Glutamatergic neuron (in vitro differentiated cells): ENCODE results near the gene C1QTNF1. TPM values are rescaled to one million over a fixed set of nuclear protein-coding genes. Genes with fewer than 3 reads are reported as not detected.

Experiments used
- DNase-seq: peaks from one replicate; pipeline ENCODE4 v3.0.0; 2022
- H3K27ac Mint-ChIP-seq: one replicate; pipeline ENCODE4 v1.8.0; 2020; ENCODE audit warnings: mild to moderate bottlenecking, mixed read lengths, inconsistent platforms; ENCODE audit not compliant: unreplicated experiment
- H3K27me3 Mint-ChIP-seq: one replicate; pipeline ENCODE4 v1.8.0; 2020; ENCODE audit warnings: mild to moderate bottlenecking, moderate library complexity, mixed read lengths, inconsistent platforms; ENCODE audit not compliant: unreplicated experiment
- H3K36me3 Mint-ChIP-seq: one replicate; pipeline ENCODE4 v1.8.0; 2020; ENCODE audit warnings: mild to moderate bottlenecking, mixed read lengths, inconsistent platforms; ENCODE audit not compliant: unreplicated experiment
- H3K4me1 Mint-ChIP-seq: one replicate; pipeline ENCODE4 v1.8.0; 2020; ENCODE audit warnings: mild to moderate bottlenecking, low read depth, mixed read lengths, inconsistent platforms; ENCODE audit not compliant: unreplicated experiment
- H3K4me3 Mint-ChIP-seq: one replicate; pipeline ENCODE4 v1.8.0; 2020; ENCODE audit warnings: mild to moderate bottlenecking, mixed read lengths, inconsistent platforms; ENCODE audit not compliant: unreplicated experiment
- H3K9me3 Mint-ChIP-seq: one replicate; pipeline ENCODE4 v1.8.0; 2020; ENCODE audit warnings: mild to moderate bottlenecking, moderate library complexity, mixed read lengths, inconsistent platforms; ENCODE audit not compliant: unreplicated experiment
- total RNA-seq: library from RNA; stranded (reverse); fragmentation: NEBNext Ultra II Directional; extraction: Animal tissue kit (Norgen Biotek cat#: 25700); gene quantifications from one replicate; pipeline ENCODE4 v1.2.1, GENCODE V29; 2021; ENCODE audit not compliant: unreplicated experiment
- TF ChIP-seq, protein P1 (sequence below): fragments of 200-600 bp; sonication (generic); IDR thresholded peaks from one replicate; pipeline ENCODE4 v1.5.0; 2021; ENCODE audit not compliant: partially characterized antibody, unreplicated experiment

The C1QTNF1 gene
- total RNA-seq, 1 donor from 2014 or later: 0.15 TPM

GRCh38 chr17:79065105-79065670, 41.2 kb downstream of the C1QTNF1 start:
- Mint-ChIP-seq H3K9me3 (no peaks in the 10 kb centered on the region), H3K4me1 (no peaks in the 10 kb centered on the region), H3K36me3 (peaks cover 2% of the 10 kb centered on the region), H3K27ac (no peak overlapping the region), H3K4me3 (no peak overlapping the region), H3K27me3 (no peaks in the 10 kb centered on the region)
- TF ChIP-seq, protein P1, sequence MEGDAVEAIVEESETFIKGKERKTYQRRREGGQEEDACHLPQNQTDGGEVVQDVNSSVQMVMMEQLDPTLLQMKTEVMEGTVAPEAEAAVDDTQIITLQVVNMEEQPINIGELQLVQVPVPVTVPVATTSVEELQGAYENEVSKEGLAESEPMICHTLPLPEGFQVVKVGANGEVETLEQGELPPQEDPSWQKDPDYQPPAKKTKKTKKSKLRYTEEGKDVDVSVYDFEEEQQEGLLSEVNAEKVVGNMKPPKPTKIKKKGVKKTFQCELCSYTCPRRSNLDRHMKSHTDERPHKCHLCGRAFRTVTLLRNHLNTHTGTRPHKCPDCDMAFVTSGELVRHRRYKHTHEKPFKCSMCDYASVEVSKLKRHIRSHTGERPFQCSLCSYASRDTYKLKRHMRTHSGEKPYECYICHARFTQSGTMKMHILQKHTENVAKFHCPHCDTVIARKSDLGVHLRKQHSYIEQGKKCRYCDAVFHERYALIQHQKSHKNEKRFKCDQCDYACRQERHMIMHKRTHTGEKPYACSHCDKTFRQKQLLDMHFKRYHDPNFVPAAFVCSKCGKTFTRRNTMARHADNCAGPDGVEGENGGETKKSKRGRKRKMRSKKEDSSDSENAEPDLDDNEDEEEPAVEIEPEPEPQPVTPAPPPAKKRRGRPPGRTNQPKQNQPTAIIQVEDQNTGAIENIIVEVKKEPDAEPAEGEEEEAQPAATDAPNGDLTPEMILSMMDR: peak; percentile 73
- DNase-seq: peak; percentile 52

- TF ChIP-seq, protein P1: no peak
- H3K36me3 Mint-ChIP-seq: no peaks in the 10 kb centered on the region
Measured at GRCh38 chr17:79066963-79067362, 43.0 kb downstream of the C1QTNF1 start.

DNA sequence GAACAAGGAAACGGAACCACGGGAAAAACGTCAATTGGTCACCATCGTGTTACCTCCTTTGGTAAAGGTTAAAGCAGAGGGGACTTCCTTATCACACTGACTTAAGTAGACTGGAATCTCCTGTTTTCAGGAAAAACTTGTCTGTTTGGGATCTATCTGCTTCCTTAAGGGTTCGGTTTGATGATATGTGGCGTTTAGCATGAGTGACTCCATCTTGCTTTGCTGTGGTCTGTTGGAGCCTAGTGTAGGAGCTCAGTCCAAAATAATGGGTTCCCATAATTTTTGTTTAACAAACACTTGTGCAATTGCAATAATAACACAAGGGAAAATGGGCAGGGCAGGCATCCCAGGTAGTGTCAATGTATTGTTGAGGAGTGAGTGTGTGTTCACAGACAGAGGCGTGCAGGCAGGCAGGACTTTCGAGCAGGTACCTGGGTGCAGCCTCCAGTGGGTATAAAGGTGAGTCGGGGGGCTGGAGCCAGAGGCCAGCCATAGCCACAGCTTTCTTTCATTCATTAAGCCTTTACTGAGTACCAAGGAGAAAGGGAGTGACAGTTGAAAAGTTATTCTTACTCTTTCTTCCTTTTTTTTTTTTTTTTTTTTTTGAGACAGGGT, 46.4 kb downstream of the C1QTNF1 start:
- Mint-ChIP-seq H3K27ac (no peak overlapping the region), H3K36me3 (no peaks in the 10 kb centered on the region), H3K9me3 (peaks cover 2% of the 10 kb centered on the region), H3K4me1 (peaks cover 1% of the 10 kb centered on the region), H3K27me3 (peaks cover 2% of the 10 kb centered on the region), H3K4me3 (no peak overlapping the region)
- no peak for DNase-seq
- TF ChIP-seq, protein P1: no peak

More at GRCh38 chr17:79066963-79067362, 43.0 kb downstream of the C1QTNF1 start:
- Mint-ChIP-seq H3K27me3 (no peaks in the 10 kb centered on the region), H3K4me1 (no peaks in the 10 kb centered on the region), H3K9me3 (no peaks in the 10 kb centered on the region), H3K27ac (no peak overlapping the region), H3K4me3 (no peak overlapping the region)
- no peak for DNase-seq

- Mint-ChIP-seq H3K4me1 (peaks cover 6% of the 10 kb centered on the region), H3K27ac (no peak overlapping the region), H3K27me3 (peaks cover 7% of the 10 kb centered on the region), H3K9me3 (peaks cover 8% of the 10 kb centered on the region), H3K36me3 (no peaks in the 10 kb centered on the region), H3K4me3 (no peak overlapping the region)
- TF ChIP-seq, protein P1: no peak
- DNase-seq: no peak
Measured at GRCh38 chr17:79071161-79071740, 47.3 kb downstream of the C1QTNF1 start.

- no peak for DNase-seq
- Mint-ChIP-seq H3K4me1 (peaks cover 6% of the 10 kb centered on the region), H3K9me3 (peaks cover 8% of the 10 kb centered on the region), H3K27me3 (peaks cover 7% of the 10 kb centered on the region), H3K36me3 (no peaks in the 10 kb centered on the region), H3K4me3 (no peak overlapping the region), H3K27ac (no peak overlapping the region)
- TF ChIP-seq, protein P1: no peak
Measured at GRCh38 chr17:79072544-79072943, 48.6 kb downstream of the C1QTNF1 start.
